K562 (cell line): ENCODE measurements around the gene MGP. TPM values are rescaled to one million over a fixed set of nuclear protein-coding genes. Genes with fewer than 3 reads are reported as not detected.

ENCODE experiments used
- ATAC-seq: fragments of 200-7000 bp; cut with Tn5 transposase; 3 replicates; pipeline ENCODE4 v1.9.1; 2020; ENCODE audit warnings: moderate library complexity
- BruUV-seq: library from RNA; stranded (reverse); fragments of 400-500 nt; replicated peaks from 2 replicates; lab custom pipeline; 2021; lab: Mats Ljungman, UMichigan
- CTCF ChIA-PET: fragments of 300-600 bp; formaldehyde crosslinking; extraction: SDS; loops from one replicate; lab custom pipeline; 2021; ENCODE audit warnings: low intra/inter-chr PET ratio; lab: Yijun Ruan, JAX
- POLR2A ChIA-PET: fragments of 300-600, 350-650 bp; sonication (Branson Sonifier 250); formaldehyde crosslinking; extraction: SDS; loops from one replicate; lab custom pipeline; 2021; ENCODE audit warnings: antibody characterized with exemption, inconsistent platforms; lab: Yijun Ruan, JAX
- DNase-seq, 4 experiments: peaks; one replicate each; pipeline versions ENCODE4 v3.0.0 to v3.0.0-alpha.2; 2011 to 2018; ENCODE audit warnings: low spot score in 3 of 4, mixed read lengths in 3 of 4; ENCODE audit errors: extremely low read depth in 1 of 4
- FAIRE-seq: peaks from 2 replicates; lab custom pipeline; 2011; peaks lifted over from hg19 to GRCh38; lab: Jason Lieb, UNC
- H2AFZ ChIP-seq: 2 replicates; pipeline ENCODE4 v1.6.0; 2011; ENCODE audit warnings: low read depth, low read length, control low read depth, inconsistent platforms
- H3K27ac ChIP-seq: fragments of 200-600 bp; 3 replicates; pipeline ENCODE4 v1.8.0; 2011; ENCODE audit warnings: low read depth, mild to moderate bottlenecking, control low read depth, inconsistent platforms, low read length, moderate library complexity, mixed read lengths; ENCODE audit errors: extremely low read depth
- H3K27me3 ChIP-seq, 2 experiments: fragments of 300-600 bp in 1 of 2; 2 replicates in 1 of 2; 3 replicates in 1 of 2; pipeline versions ENCODE4 v1.6.0 to v1.8.0; 2011; ENCODE audit warnings: inconsistent platforms in 2 of 2, low read length in 2 of 2, mild to moderate bottlenecking in 1 of 2, mixed read lengths in 1 of 2, moderate library complexity in 1 of 2; ENCODE audit not compliant: control insufficient read depth in 2 of 2, insufficient read depth in 2 of 2
- H3K36me3 ChIP-seq: fragments of 300-600 bp; 3 replicates; pipeline ENCODE4 v1.8.0; 2011; ENCODE audit warnings: mild to moderate bottlenecking, low read length, inconsistent platforms; ENCODE audit not compliant: control insufficient read depth, insufficient read depth
- H3K4me1 ChIP-seq, 2 experiments: fragments of 200-600 bp in 1 of 2; replicated peaks in 1 of 2; 2 replicates in 1 of 2; 3 replicates in 1 of 2; pipeline versions ENCODE4 v1.5.1 to v1.8.0; 2011; ENCODE audit warnings: inconsistent platforms in 2 of 2, low read length in 2 of 2, mild to moderate bottlenecking in 1 of 2, mixed read lengths in 1 of 2, moderate library complexity in 1 of 2; ENCODE audit not compliant: control insufficient read depth in 2 of 2, insufficient read depth in 2 of 2
- H3K4me2 ChIP-seq: 2 replicates; pipeline ENCODE4 v1.6.1; 2011; ENCODE audit warnings: low read length, control low read depth, inconsistent platforms, mixed read lengths; ENCODE audit not compliant: insufficient read depth
- H3K4me3 ChIP-seq: fragments of 200-600 bp; sonication (generic), shearing (Covaris generic); 2 replicates; pipeline ENCODE4 v1.5.1; 2016; ENCODE audit warnings: control low read depth, inconsistent platforms
- H3K79me2 ChIP-seq: fragments of 200-600 bp; 3 replicates; pipeline ENCODE4 v1.8.0; 2011; ENCODE audit warnings: low read length, inconsistent platforms; ENCODE audit not compliant: control insufficient read depth, insufficient read depth
- H3K9ac ChIP-seq, 2 experiments: 2 replicates each; pipeline versions ENCODE4 v1.6.0 to v1.6.1; 2011; ENCODE audit warnings: low read depth in 2 of 2, low read length in 2 of 2, control low read depth in 1 of 2, inconsistent platforms in 1 of 2, mild to moderate bottlenecking in 1 of 2, mixed read lengths in 1 of 2; ENCODE audit not compliant: insufficient read depth in 1 of 2
- H3K9me1 ChIP-seq: one replicate; pipeline ENCODE4 v1.6.0; 2011; ENCODE audit warnings: inconsistent platforms, mild to moderate bottlenecking, low read length, moderate library complexity; ENCODE audit not compliant: control insufficient read depth, insufficient read depth
- H3K9me3 ChIP-seq: replicated peaks from 2 replicates; pipeline ENCODE4 v1.5.1; 2011; ENCODE audit warnings: low read depth, low read length, inconsistent platforms; ENCODE audit not compliant: control insufficient read depth, insufficient read depth
- H4K20me1 ChIP-seq: replicated peaks from 2 replicates; pipeline ENCODE4 v1.6.1; 2011; ENCODE audit warnings: low read length, inconsistent platforms, mixed read lengths; ENCODE audit not compliant: control insufficient read depth, insufficient read depth
- FOXJ3 ChIP-seq: sonication (generic); formaldehyde crosslinking; IDR thresholded peaks from 2 replicates; pipeline ENCODE4 v1.4.0; 2020; ENCODE audit warnings: mild to moderate bottlenecking, missing genetic modification reagents
- KDM2B ChIP-seq: fragments of 250-450 bp; sonication (Bioruptor Pico); IDR thresholded peaks from 2 replicates; pipeline ENCODE4 v1.8.0; 2021; ENCODE audit warnings: mild to moderate bottlenecking, moderate library complexity
- PML ChIP-seq: IDR thresholded peaks from 2 replicates; pipeline ENCODE4 v1.6.1; 2012; ENCODE audit warnings: low read length, inconsistent platforms
- POLR3A ChIP-seq: IDR thresholded peaks from 2 replicates; pipeline ENCODE4 v1.6.1; 2011; ENCODE audit warnings: borderline replicate concordance, mild to moderate bottlenecking, moderate library complexity; ENCODE audit not compliant: insufficient read length, insufficient read depth; ENCODE audit errors: extremely low read depth
- SMARCE1 ChIP-seq: fragments of 450-650 bp; IDR thresholded peaks from 2 replicates; pipeline ENCODE4 v1.7.1; 2016; ENCODE audit warnings: mild to moderate bottlenecking
- ZBTB1 ChIP-seq: sonication (generic); formaldehyde crosslinking; IDR thresholded peaks from 2 replicates; pipeline ENCODE4 v1.8.1; 2023; ENCODE audit warnings: missing genetic modification reagents, low read depth, mild to moderate bottlenecking, borderline replicate concordance
- WGBS: fragments of 100-300 bp; shearing (Covaris generic); methylation state at CpG from one replicate; pipeline ENCODE4 v1.1.6; 2016; ENCODE audit warnings: low coverage, mixed read lengths; ENCODE audit not compliant: insufficient coverage; ENCODE audit errors: missing lambda C conversion rate; 5-methylcytosine and 5-hydroxymethylcytosine counted together
- in situ Hi-C: fragments of 300-500 bp; cut with MboI; formaldehyde crosslinking; loops from 4 replicates; pipeline ENCODE4 v1.15.0; 2018; ENCODE audit warnings: inconsistent platforms, mixed read lengths
- intact Hi-C: fragments of 100-400 bp; cut with micrococcal nuclease; formaldehyde crosslinking; loops from 2 replicates; pipeline ENCODE4 v1.14.2; 2022
- polyA plus RNA-seq, 8 experiments: library from polyadenylated mRNA; depleted of rRNA in 4 of 8; stranded (reverse) in 5 of 8; unstranded in 3 of 8; fragments of >200 nt; fragmentation: Nextera tagmentation in 2 of 8; fragmentation: Illumina TruSeq in 1 of 8; extraction: Ambion mirVana in 2 of 8; extraction: Trizol in 1 of 8; gene quantifications; 2 replicates each; pipeline versions ENCODE4 v1.2.1 to v1.2.3, GENCODE V29; 2011 to 2014; ENCODE audit warnings: inconsistent platforms in 1 of 8, missing spikeins in 1 of 8
- total RNA-seq, 7 experiments: library from RNA; depleted of rRNA in 6 of 7; stranded (reverse); fragments of >200 nt in 6 of 7; fragmentation: Illumina TruSeq in 2 of 7; extraction: Trizol in 2 of 7; gene quantifications; 2 replicates each; pipeline versions ENCODE4 v1.2.1 to v1.2.3, GENCODE V29; 2011 to 2021; ENCODE audit warnings: low replicate concordance in 1 of 7
- TF ChIP-seq, protein P1 (sequence below), 2 experiments: fragments of 450-650 bp in 1 of 2; sonication (generic) in 1 of 2; formaldehyde crosslinking in 1 of 2; IDR thresholded peaks; 2 replicates each; pipeline versions ENCODE4 v1.7.1 to v1.9.0; 2016 to 2022; ENCODE audit warnings: inconsistent platforms in 1 of 2, mild to moderate bottlenecking in 1 of 2, missing genetic modification reagents in 1 of 2

The MGP gene
- total and polyA plus RNA-seq, 9 of the 15 experiments (the other 6 are each of a cell fraction or from before 2014, with no cell fraction given), result 1.2 TPM; not detected in 8

DNA sequence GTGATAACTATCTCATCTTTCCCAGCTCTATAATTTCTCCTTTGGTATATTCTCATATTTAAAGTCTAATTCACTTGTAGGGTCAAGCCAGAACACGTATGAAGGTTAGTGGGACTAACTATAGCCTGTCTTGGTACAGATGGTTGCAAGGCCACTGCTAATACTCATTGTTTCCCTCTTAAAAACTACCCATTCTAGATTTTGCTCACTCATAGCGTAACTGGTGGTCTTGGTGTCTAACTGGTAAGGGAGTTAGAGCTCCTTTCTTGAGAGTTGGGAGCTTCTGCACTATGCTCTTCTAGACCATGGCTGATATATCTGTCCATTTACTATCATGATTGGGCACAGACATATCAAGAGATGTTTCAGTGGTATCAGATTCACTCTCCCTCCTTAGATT, 8.8 kb downstream of the MGP start (continued):
- no peak for TF ChIP-seq POLR3A

DNA sequence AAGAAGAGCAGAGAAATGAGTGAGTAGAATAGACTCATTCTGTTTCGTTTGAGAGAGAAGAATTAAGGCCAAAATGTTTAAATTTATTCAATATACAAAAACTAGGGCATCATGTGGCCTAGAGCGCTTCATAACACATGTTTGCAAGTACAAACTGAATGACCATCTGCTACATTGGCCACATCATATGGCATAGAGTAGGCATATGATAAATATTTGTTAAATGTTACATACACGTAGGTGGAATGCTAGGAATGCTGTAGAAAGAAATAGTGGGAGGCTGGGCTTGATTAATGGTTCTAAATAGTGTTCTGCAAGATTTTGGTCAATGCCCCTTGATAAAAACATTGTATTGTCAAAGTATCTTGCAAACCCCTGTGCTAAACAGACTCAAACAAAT, 10.8 kb downstream of the MGP start:
- H4K20me1 ChIP-seq, result no peaks in the 10 kb centered on the region
- H3K27me3 ChIP-seq, result no peaks in the 10 kb centered on the region
- no peaks in the 10 kb centered on the region for H3K9me3 ChIP-seq
- intact Hi-C loops (no loop called here), in situ Hi-C loops (no loop called here)
- H3K4me1 ChIP-seq, result no peaks in the 10 kb centered on the region; a peak in 1 of 5 replicates
- FAIRE-seq, result no peak
- 5% methylated on average over 3 of the region's 3 CpGs for WGBS
- no peak overlapping the region for H3K27ac ChIP-seq
- H3K4me2 ChIP-seq, result no peak overlapping the region
- BruUV-seq, result no TSS peak
- no peak for ATAC-seq
- H3K9ac ChIP-seq, result no peak overlapping the region
- H3K36me3 ChIP-seq, result no peaks in the 10 kb centered on the region
- H3K9me1 ChIP-seq, result no peaks in the 10 kb centered on the region
- ChIA-PET POLR2A (no interaction called here), CTCF (no interaction called here)
- no peaks in the 10 kb centered on the region for H3K79me2 ChIP-seq
- DNase-seq, result no peak
- no peak overlapping the region for H2AFZ ChIP-seq
- no peak overlapping the region for H3K4me3 ChIP-seq
- TF ChIP-seq, protein P1, sequence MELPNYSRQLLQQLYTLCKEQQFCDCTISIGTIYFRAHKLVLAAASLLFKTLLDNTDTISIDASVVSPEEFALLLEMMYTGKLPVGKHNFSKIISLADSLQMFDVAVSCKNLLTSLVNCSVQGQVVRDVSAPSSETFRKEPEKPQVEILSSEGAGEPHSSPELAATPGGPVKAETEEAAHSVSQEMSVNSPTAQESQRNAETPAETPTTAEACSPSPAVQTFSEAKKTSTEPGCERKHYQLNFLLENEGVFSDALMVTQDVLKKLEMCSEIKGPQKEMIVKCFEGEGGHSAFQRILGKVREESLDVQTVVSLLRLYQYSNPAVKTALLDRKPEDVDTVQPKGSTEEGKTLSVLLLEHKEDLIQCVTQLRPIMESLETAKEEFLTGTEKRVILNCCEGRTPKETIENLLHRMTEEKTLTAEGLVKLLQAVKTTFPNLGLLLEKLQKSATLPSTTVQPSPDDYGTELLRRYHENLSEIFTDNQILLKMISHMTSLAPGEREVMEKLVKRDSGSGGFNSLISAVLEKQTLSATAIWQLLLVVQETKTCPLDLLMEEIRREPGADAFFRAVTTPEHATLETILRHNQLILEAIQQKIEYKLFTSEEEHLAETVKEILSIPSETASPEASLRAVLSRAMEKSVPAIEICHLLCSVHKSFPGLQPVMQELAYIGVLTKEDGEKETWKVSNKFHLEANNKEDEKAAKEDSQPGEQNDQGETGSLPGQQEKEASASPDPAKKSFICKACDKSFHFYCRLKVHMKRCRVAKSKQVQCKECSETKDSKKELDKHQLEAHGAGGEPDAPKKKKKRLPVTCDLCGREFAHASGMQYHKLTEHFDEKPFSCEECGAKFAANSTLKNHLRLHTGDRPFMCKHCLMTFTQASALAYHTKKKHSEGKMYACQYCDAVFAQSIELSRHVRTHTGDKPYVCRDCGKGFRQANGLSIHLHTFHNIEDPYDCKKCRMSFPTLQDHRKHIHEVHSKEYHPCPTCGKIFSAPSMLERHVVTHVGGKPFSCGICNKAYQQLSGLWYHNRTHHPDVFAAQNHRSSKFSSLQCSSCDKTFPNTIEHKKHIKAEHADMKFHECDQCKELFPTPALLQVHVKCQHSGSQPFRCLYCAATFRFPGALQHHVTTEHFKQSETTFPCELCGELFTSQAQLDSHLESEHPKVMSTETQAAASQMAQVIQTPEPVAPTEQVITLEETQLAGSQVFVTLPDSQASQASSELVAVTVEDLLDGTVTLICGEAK (IDR thresholded peaks at IDR 0.05), result no peak
- TF ChIP-seq, protein P1 (CRISPR knock-in tag; IDR thresholded peaks at IDR 0.05), result no peak
- TF ChIP-seq FOXJ3 (CRISPR knock-in tag) (no peak), ZBTB1 (CRISPR knock-in tag) (no peak), PML (no peak), SMARCE1 (no peak), KDM2B (no peak)
